Naive thymus-derived CD8-positive, alpha-beta T cell (primary cell): ENCODE results near the gene ZNF625. TPM values are rescaled to one million over a fixed set of nuclear protein-coding genes. Genes with fewer than 3 reads are reported as not detected.

ENCODE experiments used
- ATAC-seq, 2 donors: fragments of 150-1000 bp; cut with Tn5 transposase in 1 of 2; sonication (Bioruptor Pico), chemical (Tn5 transposase) in 1 of 2; 1 replicate in 1 of 2; 2 replicates in 1 of 2; pipeline ENCODE4 v1.10.0; 2021; ENCODE audit warnings: mild to moderate bottlenecking in 2 of 2, moderate library complexity in 2 of 2
- POLR2A ChIA-PET: fragments of 350-600 bp; sonication (Branson Sonifier 250); formaldehyde crosslinking; loops from one replicate; lab custom pipeline; 2021; ENCODE audit warnings: antibody characterized with exemption; lab: Charles Lee
- DNase-seq, 10 donors: peaks; one replicate each; pipeline versions ENCODE4 v3.0.0 to v3.0.0-alpha.2; 2020 to 2022
- H3K27ac Mint-ChIP-seq, 10 donors: one replicate each; pipeline ENCODE4 v1.8.0; 2020 to 2022; ENCODE audit warnings: mild to moderate bottlenecking in 10 of 10, mixed read lengths in 10 of 10, moderate library complexity in 4 of 10, inconsistent platforms in 1 of 10
- H3K27me3 Mint-ChIP-seq, 5 donors: one replicate each; pipeline ENCODE4 v1.8.0; 2021 to 2022; ENCODE audit warnings: mixed read lengths in 5 of 5
- H3K36me3 Mint-ChIP-seq, 3 donors: one replicate each; pipeline ENCODE4 v1.8.0; 2020 to 2022; ENCODE audit warnings: mixed read lengths in 3 of 3, mild to moderate bottlenecking in 2 of 3, inconsistent platforms in 1 of 3
- H3K4me1 Mint-ChIP-seq, 4 donors: one replicate each; pipeline ENCODE4 v1.8.0; 2021 to 2022; ENCODE audit warnings: mixed read lengths in 4 of 4
- H3K4me3 Mint-ChIP-seq, 10 donors: one replicate each; pipeline ENCODE4 v1.8.0; 2020 to 2022; ENCODE audit warnings: mild to moderate bottlenecking in 10 of 10, mixed read lengths in 10 of 10, moderate library complexity in 6 of 10, inconsistent platforms in 1 of 10
- H3K9me3 Mint-ChIP-seq, 9 donors: one replicate each; pipeline ENCODE4 v1.8.0; 2020 to 2022; ENCODE audit warnings: mixed read lengths in 9 of 9, mild to moderate bottlenecking in 3 of 9, inconsistent platforms in 1 of 9, moderate library complexity in 1 of 9
- polyA plus RNA-seq, 3 donors: library from polyadenylated mRNA; unstranded; fragments of 300-500 nt; fragmentation: Illumina TruSeq; gene quantifications; one replicate each; pipeline ENCODE4 v1.2.3, GENCODE V29; 2021
- total RNA-seq, 8 experiments: library from RNA in 2 of 8; stranded (reverse) in 2 of 8; gene quantifications; one replicate each; pipeline ENCODE4 v1.2.3 and lab custom pipeline; 2021 to 2026

Gene ZNF625
- 1 to 10 TPM; 4.4 to 5.5 TPM for total RNA-seq
- under 1 TPM; 0.52 to 0.82 (median 0.77) TPM for polyA plus RNA-seq
- 0 to 0.26 (median 0.11) reads per million in 6 experiments for total RNA-seq (lab: John Stamatoyannopoulos, UW)

DNA sequence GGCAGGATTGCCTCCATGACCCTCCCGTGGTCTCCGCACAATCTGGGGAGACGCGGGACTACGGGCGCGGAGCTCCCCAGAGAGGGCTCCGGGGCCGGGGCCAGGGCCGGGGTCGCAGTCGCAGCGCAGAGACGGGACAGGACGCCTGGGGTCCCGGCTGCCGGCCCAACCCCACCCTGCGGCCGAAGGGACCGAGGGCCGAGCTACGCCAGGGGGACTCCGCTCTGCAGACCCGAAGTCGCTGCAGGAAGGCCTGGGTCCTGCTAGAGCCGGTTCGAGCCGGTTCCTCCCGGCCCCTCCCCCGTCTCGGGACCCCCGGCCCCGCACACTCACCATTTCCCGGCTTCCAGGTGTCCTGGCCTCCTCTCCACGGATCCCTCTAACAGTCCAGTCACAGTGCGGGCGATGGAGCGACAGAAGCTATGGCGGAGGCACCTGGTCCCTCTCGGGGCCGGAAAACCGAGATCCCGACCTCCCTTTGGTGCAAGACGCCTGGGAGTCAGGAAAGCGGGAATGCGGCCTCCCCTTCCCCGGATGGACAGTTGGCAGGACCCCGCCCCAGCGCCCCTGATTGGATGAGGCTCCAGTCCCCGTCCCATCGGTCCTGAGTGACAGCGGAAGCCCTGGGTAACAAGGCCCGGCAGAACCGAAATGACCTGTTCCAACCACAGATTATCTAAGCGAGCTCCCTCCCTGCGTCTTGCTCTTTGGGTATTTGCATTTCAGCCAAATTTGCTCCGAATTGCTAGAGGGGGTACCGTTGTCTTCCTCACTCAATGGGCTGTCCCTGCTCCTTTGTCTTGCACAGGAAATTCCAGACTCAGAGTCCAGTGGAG, at the start of gene ZNF625:
Gene ZNF625, minus strand, starts transcription at position 512 of the 836 bp plus-strand sequence. Its CDS starts 176 bp downstream, at position 336.
- Mint-ChIP-seq H3K4me1 (peaks cover 8 to 26% (median 19%) of the 10 kb centered on the region in 4 donors), H3K27ac (peak within 1 kb of the TSS; percentile 6 to 90 (median 80)), H3K36me3 (peaks cover 0 to 7% (median 4%) of the 10 kb centered on the region in 3 donors), H3K4me3 (peak within 1 kb of the TSS; percentile 68 to 91 (median 85)), H3K27me3 (peaks cover 0 to 3% (median 0%) of the 10 kb centered on the region in 5 donors), H3K9me3 (peaks cover 0 to 2% (median 0%) of the 10 kb centered on the region in 9 donors)
- ATAC-seq (peak; percentile 37 to 62), DNase-seq (peak in 5 of 10 donors; percentile 9 to 24 (median 16))
- POLR2A ChIA-PET: interaction anchor here (0.6 to 1.5 kb wide), 8 partner anchors 16 to 572 kb away, joined by 3 to 8 read pairs (median 4); partner anchors contain the start of genes ZNF20, ZNF441, ZNF491 and ZNF563

DNA sequence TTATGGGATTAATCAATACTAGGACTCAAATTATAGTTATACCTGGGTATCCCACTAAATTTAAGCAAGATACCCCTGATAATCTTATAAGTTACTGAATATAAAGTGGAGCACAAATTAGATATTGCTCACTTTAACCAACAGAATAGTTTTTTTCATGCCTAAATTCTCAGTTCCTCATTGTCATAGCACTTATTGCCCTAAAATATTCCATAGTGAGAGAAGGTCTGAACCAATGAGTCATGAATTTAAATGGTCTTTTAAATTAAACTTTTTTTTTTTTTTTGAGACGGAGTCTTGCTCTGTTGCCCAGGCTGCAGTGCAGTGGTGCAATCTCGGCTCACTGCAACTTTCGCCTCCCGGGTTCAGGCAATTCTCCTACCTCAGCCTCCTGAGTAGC, 48.8 kb upstream of the ZNF625 start:
- Mint-ChIP-seq H3K4me1 (peaks cover 5 to 13% (median 10%) of the 10 kb centered on the region in 4 donors), H3K36me3 (peaks cover 14 to 52% (median 28%) of the 10 kb centered on the region in 3 donors), H3K9me3 (peaks cover 0 to 65% (median 26%) of the 10 kb centered on the region in 9 donors), H3K27me3 (no peaks in the 10 kb centered on the region), H3K4me3 (no peak overlapping the region), H3K27ac (no peak overlapping the region)
- no peak for DNase-seq
- ATAC-seq: no peak
- POLR2A ChIA-PET: no interaction called here

GRCh38 chr19:12202250-12202649, 45.7 kb upstream of the ZNF625 start:
- H3K36me3 Mint-ChIP-seq: peaks cover 11 to 47% (median 26%) of the 10 kb centered on the region in 3 donors
- H3K4me3 Mint-ChIP-seq: peak overlapping the region in 1 of 10 donors; percentile 33

GRCh38 chr19:12199757-12200419, 43.4 kb upstream of the ZNF625 start:
- H3K27me3 Mint-ChIP-seq: no peaks in the 10 kb centered on the region
- peak overlapping the region in 4 of 10 donors; percentile 39 to 55 (median 48) for H3K4me3 Mint-ChIP-seq
- peaks cover 14 to 32% (median 19%) of the 10 kb centered on the region in 4 donors for H3K4me1 Mint-ChIP-seq
- H3K27ac Mint-ChIP-seq: peak overlapping the region in 8 of 10 donors; percentile 4 to 74 (median 60)
- peaks cover 11 to 39% (median 19%) of the 10 kb centered on the region in 3 donors for H3K36me3 Mint-ChIP-seq
- peaks cover 0 to 58% (median 13%) of the 10 kb centered on the region in 9 donors for H3K9me3 Mint-ChIP-seq
- POLR2A ChIA-PET: interaction anchor here (0.6 to 1.3 kb wide), 2 partner anchors 95 to 149 kb away, joined by 3 read pairs; partner anchors contain the start of gene ZNF44
- ATAC-seq: no peak
- no peak for DNase-seq

More at GRCh38 chr19:12202250-12202649, 45.7 kb upstream of the ZNF625 start:
- peaks cover 7 to 24% (median 11%) of the 10 kb centered on the region in 4 donors for H3K4me1 Mint-ChIP-seq
- DNase-seq: peak; percentile 30 to 81 (median 52)
- peak; percentile 79 to 96 for ATAC-seq
- peaks cover 0 to 57% (median 14%) of the 10 kb centered on the region in 9 donors for H3K9me3 Mint-ChIP-seq
- peak overlapping the region in 5 of 10 donors; percentile 7 to 71 (median 49) for H3K27ac Mint-ChIP-seq
- no peaks in the 10 kb centered on the region for H3K27me3 Mint-ChIP-seq
- POLR2A ChIA-PET: interaction anchor here (1.2 kb wide), 1 partner anchor 293 kb away, joined by 4 read pairs; no protein-coding TSS in a partner anchor

- Mint-ChIP-seq H3K36me3 (peaks cover 13 to 42% (median 14%) of the 10 kb centered on the region in 3 donors), H3K4me3 (peak overlapping the region in 1 of 10 donors; percentile 42), H3K27me3 (no peaks in the 10 kb centered on the region), H3K9me3 (peaks cover 0 to 67% (median 13%) of the 10 kb centered on the region in 9 donors), H3K27ac (no peak overlapping the region), H3K4me1 (peaks cover 12 to 37% (median 24%) of the 10 kb centered on the region in 4 donors)
- DNase-seq: no peak
- POLR2A ChIA-PET: interaction anchor here (0.5 kb wide), 1 partner anchor 73 kb away, joined by 4 read pairs; no protein-coding TSS in a partner anchor
- ATAC-seq: no peak
Measured at GRCh38 chr19:12198136-12198535, 41.6 kb upstream of the ZNF625 start.

DNA sequence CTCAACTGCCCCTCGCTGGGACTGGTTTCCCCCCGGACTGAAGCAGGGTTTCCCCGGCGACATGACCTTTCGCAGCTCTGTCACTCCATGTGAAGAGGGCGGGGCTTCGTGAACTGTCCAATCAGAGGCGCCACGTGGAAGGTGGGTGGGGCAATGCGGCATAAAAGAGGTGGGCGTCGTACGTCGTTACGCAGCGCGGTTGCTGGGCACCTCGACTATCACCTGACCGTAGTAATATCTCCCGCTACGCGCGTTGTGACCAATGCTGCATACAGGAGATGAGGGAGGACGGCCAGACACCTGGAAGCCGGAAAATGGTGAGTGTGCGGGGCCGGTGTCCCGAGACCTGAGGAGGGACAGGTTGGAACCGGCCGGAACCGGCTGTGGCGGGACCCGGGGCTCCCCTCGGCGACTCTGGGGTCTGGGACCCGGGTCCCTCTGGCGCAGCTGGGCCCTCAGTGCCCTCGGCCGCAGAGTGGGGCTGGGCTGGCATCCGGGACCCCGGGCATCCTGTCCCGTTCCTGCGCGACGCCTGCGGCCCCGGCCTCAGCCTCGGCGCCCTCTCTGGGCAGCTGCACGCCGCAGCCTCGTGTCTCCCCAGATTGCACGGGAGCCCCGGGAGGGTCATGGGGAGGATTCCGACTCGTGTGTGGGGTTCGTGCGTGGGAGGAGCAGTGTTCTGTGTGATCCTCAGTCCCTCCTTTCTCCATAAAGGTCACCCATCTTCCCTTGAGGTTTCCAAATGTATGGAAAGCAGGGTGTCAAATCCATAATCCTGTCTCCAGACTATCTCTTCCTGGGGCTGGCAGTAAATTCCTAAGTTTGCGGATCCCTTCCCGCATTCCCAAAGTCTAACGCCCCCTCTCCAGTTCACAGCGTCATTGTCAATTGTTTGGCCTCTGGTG, 38.5 kb upstream of the ZNF625 start:
- POLR2A ChIA-PET: interaction anchor here (0.6 to 2.5 kb wide), 5 partner anchors 32 to 170 kb away, joined by 3 to 18 read pairs (median 8); partner anchors contain the start of genes ZNF136, ZNF442 and ZNF563
- Mint-ChIP-seq H3K27ac (peak overlapping the region; percentile 33 to 98 (median 85)), H3K27me3 (no peaks in the 10 kb centered on the region), H3K4me3 (peak overlapping the region; percentile 73 to 94 (median 90)), H3K36me3 (peaks cover 26 to 60% (median 30%) of the 10 kb centered on the region in 3 donors), H3K9me3 (peaks cover 0 to 88% (median 13%) of the 10 kb centered on the region in 9 donors), H3K4me1 (peaks cover 7 to 22% (median 14%) of the 10 kb centered on the region in 4 donors)
- ATAC-seq (peak; percentile 93 to 97), DNase-seq (peak; percentile 48 to 92 (median 77))

- peaks cover 0 to 96% (median 41%) of the 10 kb centered on the region in 9 donors for H3K9me3 Mint-ChIP-seq
- H3K27ac Mint-ChIP-seq: no peak overlapping the region
- H3K36me3 Mint-ChIP-seq: peaks cover 59 to 96% (median 85%) of the 10 kb centered on the region in 3 donors
- POLR2A ChIA-PET: no interaction called here
- peak in 2 of 10 donors; percentile 3 to 12 for DNase-seq
- peaks cover 0 to 2% (median 0%) of the 10 kb centered on the region in 4 donors for H3K4me1 Mint-ChIP-seq
- no peak for ATAC-seq
- no peak overlapping the region for H3K4me3 Mint-ChIP-seq
- H3K27me3 Mint-ChIP-seq: no peaks in the 10 kb centered on the region
Measured at GRCh38 chr19:12187625-12188024, 31.1 kb upstream of the ZNF625 start.

DNA sequence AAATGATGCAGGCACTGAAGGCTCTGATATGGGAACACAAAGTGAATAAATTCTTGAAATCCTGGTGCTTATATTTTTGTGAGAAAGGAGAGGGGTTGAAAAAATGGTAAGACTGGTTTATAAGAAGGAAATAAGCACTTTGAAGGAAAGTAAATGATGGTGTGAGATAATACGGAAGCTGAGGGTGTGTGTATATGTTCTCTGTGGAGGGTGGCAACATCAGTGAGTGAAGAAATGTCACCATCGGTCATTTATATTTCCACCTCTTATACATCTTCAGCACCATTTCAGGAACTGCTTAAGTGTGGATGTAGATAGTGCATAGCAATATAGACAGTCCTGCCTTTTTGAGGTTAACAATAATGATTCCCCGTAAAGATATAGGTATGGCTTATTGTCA, 23.8 kb upstream of the ZNF625 start:
- no peak overlapping the region for H3K27ac Mint-ChIP-seq
- H3K9me3 Mint-ChIP-seq: peaks cover 0 to 86% (median 14%) of the 10 kb centered on the region in 9 donors
- POLR2A ChIA-PET: no interaction called here
- peaks cover 14 to 42% (median 19%) of the 10 kb centered on the region in 4 donors for H3K4me1 Mint-ChIP-seq
- no peaks in the 10 kb centered on the region for H3K27me3 Mint-ChIP-seq
- DNase-seq (no peak), ATAC-seq (no peak)
- peak overlapping the region in 2 of 10 donors; percentile 4 for H3K4me3 Mint-ChIP-seq
- H3K36me3 Mint-ChIP-seq: peaks cover 46 to 96% (median 81%) of the 10 kb centered on the region in 3 donors

- POLR2A ChIA-PET: no interaction called here
- no peak for ATAC-seq
- H3K4me1 Mint-ChIP-seq: peaks cover 21 to 69% (median 59%) of the 10 kb centered on the region in 4 donors
- peaks cover 0 to 52% (median 6%) of the 10 kb centered on the region in 3 donors for H3K36me3 Mint-ChIP-seq
- peak overlapping the region in 2 of 10 donors; percentile 16 to 21 for H3K4me3 Mint-ChIP-seq
- DNase-seq: no peak
- no peaks in the 10 kb centered on the region for H3K27me3 Mint-ChIP-seq
- no peaks in the 10 kb centered on the region for H3K9me3 Mint-ChIP-seq
- H3K27ac Mint-ChIP-seq: peak overlapping the region in 8 of 10 donors; percentile 39 to 85 (median 60)
Measured at GRCh38 chr19:12166626-12167025, 10.1 kb upstream of the ZNF625 start.

- H3K36me3 Mint-ChIP-seq: peaks cover 0 to 28% (median 0%) of the 10 kb centered on the region in 3 donors
- peak overlapping the region; percentile 83 to 99 (median 97) for H3K27ac Mint-ChIP-seq
- POLR2A ChIA-PET: interaction anchor here (1.2 to 2.2 kb wide), 11 partner anchors 9 to 332 kb away, joined by 3 to 23 read pairs (median 7); partner anchors contain the start of genes ZNF44, ZNF563, ZNF700 and ZNF763
- no peaks in the 10 kb centered on the region for H3K27me3 Mint-ChIP-seq
- H3K9me3 Mint-ChIP-seq: no peaks in the 10 kb centered on the region
- H3K4me1 Mint-ChIP-seq: peaks cover 18 to 54% (median 52%) of the 10 kb centered on the region in 4 donors
- DNase-seq: no peak
- ATAC-seq: no peak
- peak overlapping the region; percentile 93 to 100 (median 96) for H3K4me3 Mint-ChIP-seq
Measured at GRCh38 chr19:12163826-12164225, 7.3 kb upstream of the ZNF625 start.
